CD14-positive monocyte (primary cell): Measurements from ENCODE around the gene GPR161. TPM values are rescaled to one million over a fixed set of nuclear protein-coding genes. Genes with fewer than 3 reads are reported as not detected.

Experiments used
- DNase-seq, 3 donors: peaks; one replicate each; pipeline ENCODE4 v3.0.0-alpha.2; 2011 to 2022
- H2AFZ ChIP-seq: 2 replicates; pipeline ENCODE4 v1.6.0; 2012; ENCODE audit warnings: mild to moderate bottlenecking, low read depth, low read length, inconsistent platforms; ENCODE audit not compliant: insufficient read depth, poor library complexity, severe bottlenecking
- H3K27ac ChIP-seq, 2 donors: 1 replicate in 1 of 2; 2 replicates in 1 of 2; pipeline ENCODE4 v1.5.1; 2012 to 2013; ENCODE audit warnings: low read length in 2 of 2, control low read depth in 1 of 2, inconsistent platforms in 1 of 2, low read depth in 1 of 2, mild to moderate bottlenecking in 1 of 2
- H3K27me3 ChIP-seq, 2 donors: one replicate each; pipeline versions ENCODE4 v1.6.0 to v1.6.1; 2011 to 2013; ENCODE audit warnings: low read length in 2 of 2; ENCODE audit not compliant: control insufficient read depth in 2 of 2, insufficient read depth in 2 of 2
- H3K36me3 ChIP-seq, 2 donors: replicated peaks in 1 of 2; 1 replicate in 1 of 2; 2 replicates in 1 of 2; pipeline versions ENCODE4 v1.5.1 to v1.6.1; 2012 to 2013; ENCODE audit warnings: low read length in 2 of 2, control low read depth in 1 of 2, inconsistent platforms in 1 of 2, mild to moderate bottlenecking in 1 of 2; ENCODE audit not compliant: insufficient read depth in 2 of 2, control insufficient read depth in 1 of 2
- H3K4me1 ChIP-seq, 2 donors: 1 replicate in 1 of 2; 2 replicates in 1 of 2; pipeline versions ENCODE4 v1.5.1 to v1.6.1; 2012 to 2013; ENCODE audit warnings: low read length in 2 of 2, control low read depth in 1 of 2, inconsistent platforms in 1 of 2, mild to moderate bottlenecking in 1 of 2, moderate library complexity in 1 of 2; ENCODE audit not compliant: insufficient read depth in 2 of 2, control insufficient read depth in 1 of 2
- H3K4me2 ChIP-seq: replicated peaks from 2 replicates; pipeline ENCODE3; 2012; ENCODE audit warnings: low read length, moderate library complexity, mild to moderate bottlenecking; ENCODE audit not compliant: poor library complexity, severe bottlenecking; ENCODE audit errors: extremely low read depth
- H3K4me3 ChIP-seq, 3 experiments: fragments of 200-600 bp in 1 of 3; sonication (generic) in 1 of 3; replicated peaks in 1 of 3; 1 replicate in 2 of 3; 2 replicates in 1 of 3; pipeline ENCODE4 v1.5.1; 2011 to 2013; ENCODE audit warnings: low read length in 3 of 3, mild to moderate bottlenecking in 3 of 3, control low read depth in 2 of 3, low read depth in 2 of 3, inconsistent platforms in 1 of 3, moderate library complexity in 1 of 3
- H3K79me2 ChIP-seq: 2 replicates; pipeline ENCODE4 v1.6.0; 2012; ENCODE audit warnings: mild to moderate bottlenecking, control low read depth, inconsistent platforms, low read length, moderate library complexity; ENCODE audit not compliant: insufficient read depth
- H3K9ac ChIP-seq: 2 replicates; pipeline ENCODE4 v1.6.0; 2017; ENCODE audit warnings: low read length, mild to moderate bottlenecking; ENCODE audit not compliant: insufficient read depth, poor library complexity, severe bottlenecking
- H3K9me3 ChIP-seq, 2 donors: replicated peaks in 1 of 2; 1 replicate in 1 of 2; 2 replicates in 1 of 2; pipeline versions ENCODE4 v1.5.1 to v1.6.1; 2012 to 2013; ENCODE audit warnings: low read length in 2 of 2, control low read depth in 1 of 2; ENCODE audit not compliant: control insufficient read depth in 1 of 2, insufficient read depth in 1 of 2
- H4K20me1 ChIP-seq: 2 replicates; pipeline ENCODE4 v1.6.0; 2012; ENCODE audit warnings: mild to moderate bottlenecking, low read length, control low read depth, moderate library complexity; ENCODE audit not compliant: insufficient read depth
- H3K27ac Mint-ChIP-seq, 7 donors: one replicate each; pipeline ENCODE4 v1.8.0; 2020; ENCODE audit warnings: mild to moderate bottlenecking in 7 of 7, mixed read lengths in 7 of 7, moderate library complexity in 6 of 7, inconsistent platforms in 2 of 7
- H3K27me3 Mint-ChIP-seq, 3 donors: one replicate each; pipeline ENCODE4 v1.8.0; 2021 to 2022; ENCODE audit warnings: low read depth in 3 of 3, mild to moderate bottlenecking in 3 of 3, mixed read lengths in 3 of 3, moderate library complexity in 3 of 3, inconsistent platforms in 1 of 3
- H3K36me3 Mint-ChIP-seq, 2 donors: one replicate each; pipeline ENCODE4 v1.8.0; 2020; ENCODE audit warnings: mixed read lengths in 2 of 2, inconsistent platforms in 1 of 2, mild to moderate bottlenecking in 1 of 2
- H3K4me1 Mint-ChIP-seq: one replicate; pipeline ENCODE4 v1.8.0; 2020; ENCODE audit warnings: mild to moderate bottlenecking, mixed read lengths
- H3K4me3 Mint-ChIP-seq, 2 donors: one replicate each; pipeline ENCODE4 v1.8.0; 2020; ENCODE audit warnings: mild to moderate bottlenecking in 2 of 2, mixed read lengths in 2 of 2, moderate library complexity in 1 of 2
- H3K9me3 Mint-ChIP-seq, 7 donors: one replicate each; pipeline ENCODE4 v1.8.0; 2020 to 2022; ENCODE audit warnings: mixed read lengths in 7 of 7, mild to moderate bottlenecking in 6 of 7, moderate library complexity in 6 of 7, inconsistent platforms in 2 of 7
- CTCF ChIP-seq: fragments of 200-600 bp; IDR thresholded peaks from one replicate; pipeline ENCODE4 v1.8.0; 2022; ENCODE audit warnings: antibody characterized with exemption, mild to moderate bottlenecking
- WGBS: methylation state at CpG from one replicate; pipeline ENCODE4 v1.1.5; 2013; ENCODE audit warnings: missing lambda C conversion rate; ENCODE audit not compliant: insufficient coverage; 5-methylcytosine and 5-hydroxymethylcytosine counted together
- intact Hi-C, 2 donors: fragments of 100-400 bp; cut with micrococcal nuclease; formaldehyde crosslinking; loops; one replicate each; pipeline versions ENCODE4 v1.15.0 to v1.15.1; 2023
- polyA plus RNA-seq, 3 donors: library from polyadenylated mRNA; depleted of rRNA in 1 of 3; unstranded in 2 of 3; stranded (reverse) in 1 of 3; fragments of 300-500 nt in 2 of 3; fragments of >200 nt in 1 of 3; fragmentation: Illumina TruSeq in 2 of 3; gene quantifications; 1 replicate in 2 of 3; 2 replicates in 1 of 3; pipeline ENCODE4 v1.2.3, GENCODE V29; 2012 to 2021

GPR161 gene
- polyA plus RNA-seq, 3 donors: 0.65 TPM; not detected in 2

GRCh38 chr1:168087696-168088095, 49.0 kb downstream of the GPR161 start:
- H3K36me3 Mint-ChIP-seq: no peaks in the 10 kb centered on the region
- Histone ChIP-seq H3K4me1 (peaks cover 4% of the 10 kb centered on the region in 2 donors), H4K20me1 (no peaks in the 10 kb centered on the region), H3K9me3 (no peaks in the 10 kb centered on the region), H3K4me3 (no peak overlapping the region), H3K4me2 (no peak overlapping the region), H3K79me2 (no peaks in the 10 kb centered on the region), H3K36me3 (no peaks in the 10 kb centered on the region), H3K27me3 (no peaks in the 10 kb centered on the region), H3K27ac (no peak overlapping the region), H3K9ac (no peak overlapping the region), H2AFZ (no peak overlapping the region)
- peaks cover 6% of the 10 kb centered on the region for H3K4me1 Mint-ChIP-seq
- no peak for TF ChIP-seq CTCF
- WGBS: 100% methylated on average over 3 of the region's 10 CpGs
- DNase-seq: no peak
- peak overlapping the region in 1 of 7 donors; percentile 27 for H3K27ac Mint-ChIP-seq
- no peak overlapping the region for H3K4me3 Mint-ChIP-seq
- intact Hi-C loops: no loop called here
- peaks cover 0 to 1% (median 0%) of the 10 kb centered on the region in 7 donors for H3K9me3 Mint-ChIP-seq
- H3K27me3 Mint-ChIP-seq: peaks cover 3 to 4% (median 4%) of the 10 kb centered on the region in 3 donors

GRCh38 chr1:168086438-168086837, 50.3 kb downstream of the GPR161 start:
- no peak overlapping the region for H3K4me2 ChIP-seq
- WGBS: no CpG with 5 or more reads among the region's 2 CpGs
- H3K79me2 ChIP-seq: no peaks in the 10 kb centered on the region
- TF ChIP-seq CTCF: no peak
- H3K4me1 ChIP-seq: peaks cover 4% of the 10 kb centered on the region in 2 donors
- H4K20me1 ChIP-seq: no peaks in the 10 kb centered on the region
- Mint-ChIP-seq H3K36me3 (no peaks in the 10 kb centered on the region), H3K4me3 (no peak overlapping the region), H3K27ac (no peak overlapping the region), H3K9me3 (peaks cover 0 to 1% (median 0%) of the 10 kb centered on the region in 7 donors), H3K4me1 (peaks cover 14% of the 10 kb centered on the region), H3K27me3 (peaks cover 3 to 4% (median 3%) of the 10 kb centered on the region in 3 donors)
- no peak overlapping the region for H2AFZ ChIP-seq
- no peak overlapping the region for H3K27ac ChIP-seq
- no peaks in the 10 kb centered on the region for H3K36me3 ChIP-seq
- intact Hi-C loops: no loop called here
- DNase-seq: no peak
- H3K9ac ChIP-seq: no peak overlapping the region
- H3K4me3 ChIP-seq: no peak overlapping the region
- no peaks in the 10 kb centered on the region for H3K9me3 ChIP-seq
- H3K27me3 ChIP-seq: no peaks in the 10 kb centered on the region
